Renal cortical epithelial cell (primary cell): ENCODE measurements around the gene MAPK10. TPM values are rescaled to one million over a fixed set of nuclear protein-coding genes. Genes with fewer than 3 reads are reported as not detected.

Experiments used
- DNase-seq: peaks from one replicate; pipeline ENCODE4 v3.0.0-alpha.2; 2011; ENCODE audit warnings: low read depth
- total RNA-seq: library from RNA; depleted of rRNA; stranded (reverse); fragments of >200 nt; gene quantifications from 2 replicates; pipeline ENCODE4 v1.2.3, GENCODE V29; 2014

The MAPK10 gene
- 7.8 and 42.9 TPM in 2 replicates for total RNA-seq

DNA sequence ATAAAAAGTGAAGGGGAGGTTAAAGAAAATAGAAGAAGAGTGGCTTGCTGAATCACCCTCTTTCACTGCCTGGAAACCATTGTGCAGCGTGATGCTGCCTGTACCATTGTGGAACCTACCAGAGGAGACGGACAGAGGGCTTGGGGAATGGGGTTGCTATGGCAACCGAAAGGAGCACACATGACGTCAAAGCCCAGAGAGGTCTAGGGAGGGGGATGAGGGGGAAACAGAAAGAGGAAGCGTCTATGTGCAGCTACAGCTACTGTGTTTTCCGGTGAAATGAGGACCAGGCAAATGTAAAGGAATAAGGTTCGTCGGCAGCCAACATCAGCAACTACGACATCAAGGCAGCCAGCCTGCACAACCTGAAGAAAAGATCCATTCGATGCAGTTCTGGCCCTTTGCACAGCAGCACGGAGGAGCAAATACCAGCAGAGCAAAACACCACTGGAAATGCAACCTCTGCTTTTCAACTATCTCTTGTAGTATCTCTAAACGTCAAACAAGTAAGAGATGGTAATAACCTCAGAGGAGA lies at the start of gene MAPK10:
MAPK10 (minus strand) TSS at position 110 of the 535 bp plus-strand sequence.
- peak; percentile 91 for DNase-seq

DNA sequence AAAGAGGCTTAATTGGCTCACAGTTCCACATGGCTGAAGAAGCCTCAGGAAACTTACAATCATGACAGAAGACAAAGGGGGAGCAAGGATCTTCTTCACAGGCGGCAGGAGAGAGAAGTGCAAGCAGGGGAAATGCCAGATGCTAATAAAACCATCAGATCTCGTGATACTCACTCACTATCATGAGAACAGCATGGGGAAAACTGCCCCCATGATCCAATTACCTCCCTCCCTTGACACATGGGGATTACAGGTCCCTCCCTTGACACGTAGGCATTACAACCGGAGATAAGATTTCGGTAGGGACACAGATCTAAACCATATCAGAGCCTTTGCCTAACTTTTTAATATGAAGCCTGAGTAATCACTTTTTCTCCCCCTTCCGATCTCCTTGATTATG lies 43.7 kb upstream of the MAPK10 start:
- no peak for DNase-seq

DNA sequence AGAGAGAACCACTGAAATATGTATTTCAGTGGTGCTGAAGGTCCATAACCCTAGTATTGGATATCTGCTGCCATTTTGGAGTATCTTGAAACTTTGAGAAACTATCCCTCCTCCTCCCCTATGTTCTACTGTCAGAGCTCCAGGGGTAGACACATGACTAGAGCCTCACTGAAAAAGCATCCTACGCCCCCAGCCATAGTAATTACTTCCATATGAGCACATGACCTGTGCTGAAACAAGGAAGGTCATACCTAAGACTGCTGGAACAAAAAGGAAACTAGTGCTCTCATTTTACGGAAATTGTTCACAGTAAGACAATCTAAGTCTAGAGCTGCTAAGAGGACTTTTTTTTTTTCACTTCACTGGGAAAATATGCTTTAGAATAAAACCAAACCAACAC lies 42.0 kb upstream of the MAPK10 start:
- no peak for DNase-seq

DNA sequence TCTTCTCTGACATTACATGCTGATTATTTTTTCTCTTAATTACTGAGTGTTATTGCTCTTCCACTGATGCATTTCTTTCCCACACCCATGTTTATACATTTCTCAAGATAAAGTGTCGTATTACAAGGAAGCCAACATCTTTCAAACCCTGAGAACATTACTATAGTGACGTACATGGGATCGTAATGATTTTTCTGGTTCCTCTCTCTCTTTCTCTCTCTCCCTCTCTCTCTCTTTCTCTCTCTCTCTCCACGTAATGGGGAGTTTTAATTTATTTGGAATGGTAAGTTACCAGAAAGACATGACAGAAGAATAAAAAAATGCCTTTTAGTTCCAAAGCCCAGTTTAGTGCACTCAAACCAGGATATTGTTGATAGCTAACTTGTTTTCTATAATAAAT lies 40.4 kb upstream of the MAPK10 start:
- DNase-seq = no peak

DNA sequence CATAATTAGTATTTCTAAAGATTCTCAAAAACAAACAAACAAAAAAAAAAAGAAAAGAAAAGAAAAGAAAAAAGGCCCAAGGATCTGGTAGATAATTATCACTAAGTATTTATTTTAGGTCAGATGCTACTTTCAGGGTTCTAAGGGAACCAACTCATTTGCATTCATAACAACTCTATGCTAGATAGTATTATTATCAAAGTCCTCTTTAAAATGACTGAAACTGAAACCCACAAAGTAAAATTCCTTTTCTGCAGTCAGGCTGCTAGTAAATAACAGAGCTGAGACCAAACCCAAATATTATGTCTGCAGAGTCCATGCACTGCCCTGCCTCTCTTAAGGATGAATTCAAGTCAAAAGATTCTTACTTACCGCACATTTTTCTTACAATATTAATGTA lies 38.3 kb upstream of the MAPK10 start:
- no peak for DNase-seq

DNA sequence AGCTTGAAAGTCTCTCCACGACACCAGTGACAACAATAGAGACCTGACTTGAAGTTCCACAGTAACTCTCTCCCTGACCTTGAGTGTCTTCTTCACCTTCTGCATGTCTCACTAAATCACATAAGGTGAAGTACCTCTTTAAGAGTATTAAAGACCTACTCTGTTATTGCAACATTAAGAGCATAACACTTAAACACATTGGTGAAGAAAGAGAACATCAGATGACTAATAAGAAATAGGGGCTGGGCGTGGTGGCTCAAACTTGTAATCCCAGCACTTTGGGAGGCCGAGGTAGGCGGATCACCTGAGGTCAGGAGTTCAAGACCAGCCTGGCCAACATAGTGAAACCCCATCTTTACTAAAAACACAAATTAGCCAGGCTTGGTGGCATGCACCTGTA lies 33.9 kb upstream of the MAPK10 start:
- peak; percentile 15 for DNase-seq

DNA sequence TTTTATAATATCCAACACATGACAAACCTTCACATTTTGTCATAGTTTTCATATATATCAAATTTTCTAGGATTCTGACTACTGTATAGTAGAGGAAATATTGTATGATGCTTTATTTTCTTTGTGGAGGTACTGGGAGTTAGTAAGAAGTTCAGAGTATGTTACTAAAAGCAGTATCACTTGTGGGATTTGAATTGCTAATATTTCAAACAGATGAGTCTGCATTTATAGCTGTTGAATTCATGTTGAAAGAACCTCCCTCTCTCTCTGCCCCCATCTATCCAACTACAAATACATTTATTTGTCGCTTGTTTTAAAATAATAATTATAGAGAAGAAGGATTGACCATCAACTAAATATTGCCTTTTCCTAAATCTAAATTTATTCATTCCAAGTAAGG lies 29.8 kb upstream of the MAPK10 start:
- no peak for DNase-seq

DNA sequence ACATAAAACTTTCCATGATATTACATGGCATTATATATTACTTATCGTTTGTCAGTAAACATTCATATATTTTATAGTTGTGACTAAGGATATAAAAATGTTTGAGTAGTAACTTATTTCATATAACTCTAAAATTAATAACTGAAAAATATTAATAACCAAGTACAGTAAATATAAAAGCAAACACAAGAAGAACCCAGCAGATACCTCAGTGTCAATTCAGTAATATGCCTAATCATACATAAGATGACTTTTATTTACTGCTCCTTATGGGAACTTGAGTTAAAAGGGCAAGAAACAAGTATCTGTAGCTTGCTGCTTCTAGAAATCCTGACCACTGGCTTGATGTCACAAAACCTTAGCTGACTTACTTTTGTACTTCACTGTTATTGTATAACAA lies 28.4 kb upstream of the MAPK10 start:
- DNase-seq = no peak

DNA sequence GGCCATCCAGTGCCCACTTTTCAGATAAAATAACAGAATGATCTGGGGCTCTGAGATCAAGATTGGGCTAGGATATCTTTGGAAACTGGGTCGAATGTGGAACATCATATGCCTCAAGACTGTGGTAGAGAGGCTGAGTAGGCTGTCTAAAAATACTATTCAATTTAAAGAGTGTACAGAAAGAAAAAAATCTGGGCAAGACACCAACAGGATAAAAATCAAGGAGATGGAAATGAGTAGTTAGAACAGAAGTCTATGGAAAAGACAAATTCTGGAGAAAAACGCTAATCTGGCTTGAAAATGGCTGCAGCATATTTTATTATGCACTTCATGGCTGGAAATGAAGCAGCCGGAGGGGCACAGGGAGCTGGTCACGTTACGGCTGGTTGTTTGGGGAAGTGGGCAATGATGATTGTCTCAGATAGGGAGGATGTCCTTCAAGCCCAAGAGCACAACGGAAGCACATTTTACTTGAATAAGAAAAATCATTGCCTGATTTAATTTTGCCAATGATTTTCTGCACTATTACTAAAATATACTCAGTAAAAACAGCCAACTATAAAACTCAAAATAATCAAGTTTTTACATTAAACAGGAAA lies 27.1 kb upstream of the MAPK10 start:
- DNase-seq = no peak

DNA sequence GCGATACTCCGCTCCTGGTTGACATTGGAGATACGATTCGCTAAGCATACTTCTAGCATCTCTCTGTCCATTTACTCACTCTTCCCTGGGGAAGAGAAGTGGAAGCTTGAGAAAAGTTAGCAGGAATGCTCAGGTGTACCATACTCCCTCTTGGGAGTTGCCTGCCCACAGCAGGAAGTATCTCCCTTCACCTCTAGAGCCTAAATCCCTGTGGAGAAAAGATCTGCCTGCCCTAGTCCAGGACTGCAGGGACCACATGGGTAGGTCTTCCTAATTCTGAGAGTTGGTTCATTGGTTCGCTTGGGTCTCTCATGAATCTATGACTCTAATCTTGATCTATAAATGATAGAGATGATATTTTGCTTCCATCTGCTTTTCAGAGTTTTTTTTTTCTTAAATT lies 26.3 kb upstream of the MAPK10 start:
- no peak for DNase-seq

DNA sequence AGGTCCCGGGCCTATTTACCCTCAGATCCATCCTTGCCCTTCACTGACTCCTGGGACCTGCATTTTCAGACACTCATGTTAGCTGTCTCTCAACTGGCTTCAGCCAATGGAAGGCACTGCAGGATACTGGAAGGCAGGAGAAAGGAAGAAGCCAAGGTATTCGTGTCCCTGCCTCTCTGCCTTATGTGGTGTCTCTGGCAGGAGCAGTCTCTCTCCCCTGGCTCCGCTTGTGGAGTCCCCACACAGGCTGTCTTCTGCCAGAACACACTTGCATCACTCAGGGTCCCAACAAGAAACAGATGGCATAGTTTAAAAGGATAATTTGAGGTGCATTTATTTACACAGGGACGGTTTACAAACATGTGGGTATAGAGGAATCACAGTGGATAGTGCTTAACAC lies 21.6 kb upstream of the MAPK10 start:
- DNase-seq = no peak

DNA sequence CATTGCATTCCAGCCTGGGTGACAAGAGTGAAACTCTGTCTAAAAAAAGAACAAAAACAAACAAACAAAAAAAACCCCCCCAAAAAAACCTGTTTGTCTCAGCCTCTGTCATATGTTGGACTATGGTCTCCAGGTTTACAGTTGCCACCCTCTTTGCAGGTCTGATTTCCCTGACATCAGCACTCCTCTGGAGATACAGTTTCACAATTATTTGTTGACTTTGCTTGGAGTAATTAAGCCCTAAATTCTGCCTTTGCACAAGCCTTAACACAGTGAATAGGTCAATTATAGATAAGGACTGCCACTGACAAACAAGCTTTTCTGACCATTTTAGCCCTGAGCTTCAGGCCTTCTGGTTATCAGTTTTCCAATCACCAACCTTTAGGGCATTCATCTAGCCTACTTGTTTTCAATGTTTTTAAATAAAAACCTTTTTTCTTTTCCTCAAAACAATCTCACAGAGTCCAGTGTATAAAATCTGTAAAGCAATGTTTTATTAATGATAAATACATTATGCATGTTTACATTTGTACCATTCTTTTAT lies 20.4 kb upstream of the MAPK10 start:
- DNase-seq = no peak

DNA sequence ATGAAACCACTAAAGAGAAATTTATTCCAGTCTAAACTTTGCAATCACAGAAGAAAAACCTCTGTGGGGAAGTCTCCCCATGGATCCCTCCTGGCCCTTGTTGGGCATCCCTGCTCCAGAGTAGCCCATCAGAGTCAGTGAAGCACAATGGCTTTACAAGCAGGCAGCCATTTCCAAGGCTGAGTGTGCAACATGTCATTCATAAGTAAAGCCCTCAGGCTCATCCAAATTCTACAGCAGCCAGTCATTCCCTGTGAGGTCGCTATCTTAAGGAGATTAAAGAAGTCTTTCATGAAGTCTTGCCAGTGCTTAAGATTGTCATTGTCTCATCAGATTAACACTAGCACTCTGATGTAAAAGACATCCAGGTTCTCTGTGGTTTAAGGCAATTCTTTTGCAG lies 17.0 kb upstream of the MAPK10 start:
- DNase-seq = peak; percentile 4

DNA sequence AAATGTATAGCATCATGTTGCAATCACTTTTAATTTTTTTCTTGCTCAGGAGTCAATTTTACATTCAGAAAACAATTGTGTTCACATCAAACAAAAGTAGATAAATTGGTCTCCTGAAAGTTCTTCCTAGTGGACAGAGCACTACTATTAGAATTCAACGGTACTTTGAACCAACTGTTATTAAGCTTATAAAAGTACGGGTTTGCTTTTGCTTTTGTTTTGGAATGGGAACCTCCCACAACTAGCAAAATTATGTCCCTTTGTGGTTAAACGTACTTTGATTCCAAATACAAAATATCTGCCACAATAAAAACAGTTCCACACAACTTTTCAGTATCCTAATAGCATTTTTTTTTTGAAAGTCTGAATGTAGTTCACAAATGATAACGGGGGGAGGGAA lies 8.6 kb upstream of the MAPK10 start:
- no peak for DNase-seq

DNA sequence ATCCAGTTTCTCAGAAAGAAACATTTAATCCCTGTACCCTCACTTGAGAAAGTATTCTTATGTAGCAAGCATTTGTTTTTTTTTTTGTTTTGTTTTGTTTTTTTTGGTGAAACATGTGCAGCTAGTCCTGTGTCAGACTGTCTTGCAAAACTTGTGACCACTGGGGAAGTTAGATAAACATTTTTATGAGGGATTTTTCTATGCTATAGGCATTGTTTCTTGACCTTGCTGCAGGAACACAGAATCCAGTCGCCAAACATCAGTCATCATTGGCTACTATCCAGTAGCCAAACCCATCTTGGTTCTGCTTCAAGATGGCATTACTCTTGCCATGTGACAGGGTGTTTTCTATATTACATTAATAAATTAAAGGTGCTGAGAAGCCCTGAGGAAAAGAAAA lies 7.7 kb upstream of the MAPK10 start:
- DNase-seq = no peak

DNA sequence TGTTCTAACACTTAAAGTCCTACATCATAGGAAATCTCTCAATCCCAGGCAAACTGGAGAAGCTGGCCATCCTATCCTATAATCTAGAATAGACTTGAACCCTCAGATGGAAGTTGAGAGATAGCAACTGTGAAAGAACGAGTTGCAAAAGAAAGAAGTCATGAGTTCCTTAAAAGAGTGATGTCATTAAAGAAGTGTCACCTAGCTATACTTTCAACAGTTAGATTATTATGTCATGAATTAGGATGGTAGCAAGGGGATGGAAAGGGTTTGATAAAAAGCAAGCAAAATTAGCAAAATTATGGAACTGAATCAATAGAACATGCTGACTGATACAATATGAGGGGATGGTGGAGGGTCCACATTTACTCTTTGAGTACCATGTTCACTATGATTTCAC lies 7.1 kb upstream of the MAPK10 start:
- no peak for DNase-seq

DNA sequence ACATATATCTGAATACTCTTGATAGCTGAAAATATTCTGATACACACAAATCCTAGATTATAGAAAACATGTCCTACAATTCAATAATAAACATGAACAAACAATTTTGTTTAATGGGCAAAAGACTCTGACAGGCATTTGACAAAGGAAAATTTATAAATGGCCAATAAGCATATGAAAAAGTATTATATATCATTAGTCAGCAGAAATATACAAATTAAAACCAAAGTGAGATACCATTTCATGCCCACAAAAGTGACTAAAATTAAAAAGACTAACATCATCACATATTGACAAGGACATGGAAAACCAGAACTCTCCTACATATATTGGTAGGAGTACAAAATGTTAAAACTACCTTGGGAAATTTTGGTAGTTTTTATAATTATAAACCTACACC lies 2.7 kb upstream of the MAPK10 start:
- no peak for DNase-seq

DNA sequence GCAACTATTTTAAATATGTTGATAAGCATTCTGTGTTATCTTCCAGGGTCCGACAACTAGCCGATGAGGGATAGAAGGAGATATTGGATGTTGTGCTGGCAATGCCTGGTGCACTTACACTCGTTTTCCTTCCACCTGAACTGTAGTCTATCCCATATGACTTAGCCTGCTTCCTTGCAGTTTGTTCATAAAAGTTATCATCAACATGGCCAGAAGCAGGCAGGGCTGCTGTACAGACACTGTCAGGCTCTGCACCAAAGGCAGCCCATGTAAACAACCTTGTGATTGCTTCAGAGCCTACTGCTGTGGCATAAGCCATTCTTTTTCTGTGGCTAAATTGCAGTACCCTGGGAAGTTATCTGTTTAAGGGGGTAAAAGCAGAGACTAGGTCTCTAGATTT lies 1.6 kb downstream of the MAPK10 start:
- DNase-seq = peak; percentile 13

DNA sequence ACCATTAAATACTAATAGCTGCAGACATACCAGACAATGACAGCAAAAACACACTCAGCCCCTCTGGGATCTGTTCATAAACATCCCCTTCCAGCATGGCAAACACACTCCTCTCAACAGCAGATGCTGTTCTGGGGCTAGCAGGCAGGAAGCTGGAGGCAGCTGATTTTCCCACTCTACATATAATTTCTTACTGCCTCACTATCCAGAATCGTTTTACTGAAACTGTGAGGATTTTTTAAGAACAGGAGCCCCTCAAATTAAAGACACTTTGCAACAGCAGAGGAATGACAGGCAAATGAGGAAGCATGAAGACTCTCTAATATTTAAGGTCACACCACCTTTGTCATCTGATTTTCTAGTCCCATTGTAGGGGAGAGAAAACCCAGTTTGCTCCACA lies 2.2 kb downstream of the MAPK10 start:
- DNase-seq = no peak

DNA sequence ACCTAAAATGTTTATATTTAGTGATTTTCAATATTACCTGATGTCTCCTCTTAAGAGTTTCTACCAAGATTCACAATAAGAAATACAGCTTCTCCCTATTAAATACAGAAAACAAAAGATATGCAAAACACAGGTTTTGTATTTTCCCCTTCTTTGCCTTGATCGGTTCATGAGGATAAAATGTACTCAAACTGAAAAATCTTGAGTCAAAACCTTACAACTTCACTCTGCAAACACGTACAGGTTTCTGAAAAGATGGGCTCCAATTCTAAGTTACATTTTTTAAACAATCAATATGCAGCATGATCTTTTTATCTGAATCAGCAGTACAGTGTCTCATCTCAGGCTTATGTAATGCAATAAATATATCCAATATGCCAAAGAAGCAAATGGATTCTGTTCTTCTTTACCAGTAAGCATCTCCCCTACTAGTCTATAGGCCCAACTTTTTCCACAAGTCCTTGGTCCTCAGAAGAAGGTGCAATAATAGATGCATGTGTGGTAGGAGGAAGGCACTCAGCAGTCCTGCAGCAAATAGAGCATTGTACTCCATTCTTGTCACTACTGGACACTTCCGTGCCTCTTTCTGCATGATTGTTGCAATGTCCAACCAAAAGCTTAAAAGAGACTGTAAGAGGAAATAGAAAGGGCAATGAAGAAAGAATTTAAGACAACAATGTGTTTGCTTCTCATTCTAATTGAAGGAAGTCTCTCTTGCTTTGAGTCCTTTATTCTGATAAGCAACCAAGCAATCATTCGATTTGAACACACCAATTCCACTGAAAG lies 3.2 kb downstream of the MAPK10 start:
- no peak for DNase-seq

DNA sequence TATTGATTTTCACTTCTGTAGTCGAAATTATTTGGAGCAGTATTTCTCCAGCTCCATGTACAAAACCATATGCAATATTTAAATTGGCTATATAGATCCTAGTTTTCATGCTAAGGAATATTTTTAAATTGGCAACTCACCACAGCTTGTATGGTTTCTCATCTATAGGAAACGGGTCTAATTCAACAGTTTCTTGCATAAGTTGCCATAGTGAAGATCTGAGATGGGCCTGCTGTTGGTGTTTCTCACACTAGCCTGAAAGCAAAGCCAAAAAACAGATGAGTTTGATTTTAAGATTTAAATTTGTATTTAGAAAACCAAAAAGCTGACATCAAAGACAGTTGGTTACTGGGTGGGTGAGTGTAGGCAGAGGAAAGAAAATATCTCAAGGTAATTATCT lies 5.5 kb downstream of the MAPK10 start:
- DNase-seq = no peak

DNA sequence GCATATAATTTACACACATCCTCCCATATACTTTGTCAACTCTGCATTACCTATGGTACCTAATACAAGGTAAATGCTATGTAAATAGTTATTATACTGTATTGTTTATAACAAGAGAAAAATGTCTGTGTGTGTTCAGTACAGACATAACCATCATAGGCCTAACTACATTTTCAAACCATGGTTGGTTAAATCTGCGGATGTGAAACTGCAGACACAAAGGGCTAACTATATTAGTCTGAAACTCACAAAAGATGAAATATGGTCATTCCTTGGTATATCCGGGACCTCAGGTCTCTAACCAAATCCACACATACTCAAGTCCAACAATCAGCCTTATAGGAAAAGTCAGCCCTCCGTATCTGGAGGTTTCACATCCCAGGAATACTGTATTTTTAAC lies 13.5 kb downstream of the MAPK10 start:
- DNase-seq = no peak

DNA sequence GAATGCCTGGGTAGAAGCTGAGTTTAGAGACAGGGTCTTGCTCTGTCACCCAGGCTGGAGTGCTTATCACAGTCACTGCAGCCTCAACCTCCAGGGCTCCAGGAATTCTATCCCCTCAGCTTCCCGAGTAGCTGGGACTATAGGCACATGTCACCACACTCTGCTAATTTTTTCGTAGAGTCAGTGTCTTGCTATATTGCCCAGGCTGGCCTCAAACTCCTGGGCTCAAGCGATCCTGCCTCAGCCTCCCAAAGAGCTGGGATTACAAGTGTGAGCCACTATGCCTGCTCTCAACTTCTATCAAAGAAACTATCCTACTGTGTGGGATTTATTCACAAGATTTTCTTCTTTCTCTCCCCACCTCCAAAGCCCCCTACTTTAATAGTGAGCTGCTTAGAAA lies 15.7 kb downstream of the MAPK10 start:
- no peak for DNase-seq
